Measurements from ENCODE around the gene ATOH8.

The ATOH8 gene

GRCh38 chr2:85718885-85719492 is 34.8 kb upstream of the ATOH8 start:
- no peak for DNase-seq

- DNase-seq: no peak
Observed at GRCh38 chr2:85719609-85720240, 34.1 kb upstream of the ATOH8 start.

GRCh38 chr2:85720533-85720932 is 33.3 kb upstream of the ATOH8 start:
- no peak for DNase-seq

- DNase-seq: no peak
Observed at GRCh38 chr2:85721641-85722040, 32.1 kb upstream of the ATOH8 start.

DNA sequence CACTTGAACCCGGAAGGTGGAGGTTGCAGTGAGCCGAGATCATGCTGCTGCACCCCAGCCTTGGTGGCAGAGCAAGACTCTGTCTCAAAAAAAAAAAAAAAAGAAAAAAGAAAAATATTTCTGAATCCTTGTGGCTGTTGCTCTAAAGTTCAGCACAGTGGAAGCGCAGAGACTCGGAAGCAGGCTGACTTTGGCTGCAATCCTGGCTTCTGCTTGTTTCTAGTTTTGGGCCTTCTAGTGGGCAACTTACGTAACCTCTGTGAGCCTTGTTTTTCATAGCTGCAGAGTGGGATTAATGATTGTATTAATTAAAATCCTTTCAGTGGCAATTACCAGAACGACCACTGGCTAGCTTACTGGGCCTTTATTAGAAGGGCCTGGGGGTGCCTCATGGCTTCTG is 31.3 kb upstream of the ATOH8 start:
- DNase-seq: no peak

GRCh38 chr2:85723707-85724360 is 30.0 kb upstream of the ATOH8 start:
- no peak for DNase-seq

- DNase-seq: no peak
Observed at GRCh38 chr2:85724731-85725181, 29.0 kb upstream of the ATOH8 start.

DNA sequence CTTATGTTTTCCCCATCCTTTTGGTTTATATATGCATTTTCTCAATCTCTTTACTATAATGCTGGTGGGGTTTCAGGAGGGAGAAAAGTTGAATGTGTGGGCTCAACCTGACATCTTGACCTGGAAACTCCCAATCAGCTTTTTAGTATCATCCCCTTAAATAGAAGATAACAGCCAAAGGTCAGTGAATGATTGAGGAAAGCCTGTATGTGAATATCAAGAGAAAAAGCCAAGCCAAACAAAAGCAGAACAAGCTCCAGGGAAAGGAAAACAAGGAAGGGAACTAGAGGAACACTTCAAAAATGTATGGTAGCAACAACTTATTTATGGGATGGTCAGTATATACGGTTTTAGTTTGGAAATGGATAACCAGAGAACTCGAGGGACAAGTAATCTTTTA is 28.3 kb upstream of the ATOH8 start:
- DNase-seq: no peak

DNA sequence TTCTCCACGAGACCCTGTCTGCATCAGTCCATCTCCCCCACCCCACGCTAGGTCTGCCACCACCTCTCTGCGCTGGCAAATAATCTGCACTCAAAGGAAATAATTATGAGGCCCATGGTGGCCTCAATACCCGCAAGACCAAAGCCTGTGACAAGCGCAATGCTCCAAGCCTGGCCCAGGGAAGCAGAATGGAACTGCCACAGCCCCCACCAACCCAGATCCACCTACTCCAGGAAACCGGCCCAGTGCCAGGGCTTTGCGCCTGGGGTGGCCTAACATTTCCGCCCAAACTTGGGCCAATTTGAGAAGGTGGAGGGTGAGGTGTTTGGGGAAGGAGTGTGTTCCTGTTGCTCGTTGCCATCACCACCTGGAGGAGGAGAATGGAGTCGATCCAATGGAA is 26.0 kb upstream of the ATOH8 start:
- DNase-seq: no peak

DNA sequence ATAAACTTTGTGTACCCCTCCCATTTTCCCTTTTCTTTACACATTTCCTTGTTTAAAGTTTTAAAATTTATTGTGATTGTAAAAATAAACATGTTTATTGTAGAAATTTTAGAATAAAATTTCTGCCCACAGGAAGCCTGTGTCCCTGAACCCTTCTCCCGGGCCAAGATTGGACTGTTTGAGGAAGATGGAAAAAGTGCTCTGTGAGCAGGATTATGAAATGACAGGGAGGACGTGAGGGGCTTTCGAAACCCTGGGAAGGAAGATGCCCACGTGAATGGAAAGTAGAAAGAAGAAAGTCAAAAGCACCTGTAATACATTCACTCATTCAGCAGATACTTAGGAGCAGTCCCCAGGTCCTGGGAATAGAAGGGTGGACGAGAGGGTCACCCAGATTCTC is 25.4 kb upstream of the ATOH8 start:
- DNase-seq: no peak

DNA sequence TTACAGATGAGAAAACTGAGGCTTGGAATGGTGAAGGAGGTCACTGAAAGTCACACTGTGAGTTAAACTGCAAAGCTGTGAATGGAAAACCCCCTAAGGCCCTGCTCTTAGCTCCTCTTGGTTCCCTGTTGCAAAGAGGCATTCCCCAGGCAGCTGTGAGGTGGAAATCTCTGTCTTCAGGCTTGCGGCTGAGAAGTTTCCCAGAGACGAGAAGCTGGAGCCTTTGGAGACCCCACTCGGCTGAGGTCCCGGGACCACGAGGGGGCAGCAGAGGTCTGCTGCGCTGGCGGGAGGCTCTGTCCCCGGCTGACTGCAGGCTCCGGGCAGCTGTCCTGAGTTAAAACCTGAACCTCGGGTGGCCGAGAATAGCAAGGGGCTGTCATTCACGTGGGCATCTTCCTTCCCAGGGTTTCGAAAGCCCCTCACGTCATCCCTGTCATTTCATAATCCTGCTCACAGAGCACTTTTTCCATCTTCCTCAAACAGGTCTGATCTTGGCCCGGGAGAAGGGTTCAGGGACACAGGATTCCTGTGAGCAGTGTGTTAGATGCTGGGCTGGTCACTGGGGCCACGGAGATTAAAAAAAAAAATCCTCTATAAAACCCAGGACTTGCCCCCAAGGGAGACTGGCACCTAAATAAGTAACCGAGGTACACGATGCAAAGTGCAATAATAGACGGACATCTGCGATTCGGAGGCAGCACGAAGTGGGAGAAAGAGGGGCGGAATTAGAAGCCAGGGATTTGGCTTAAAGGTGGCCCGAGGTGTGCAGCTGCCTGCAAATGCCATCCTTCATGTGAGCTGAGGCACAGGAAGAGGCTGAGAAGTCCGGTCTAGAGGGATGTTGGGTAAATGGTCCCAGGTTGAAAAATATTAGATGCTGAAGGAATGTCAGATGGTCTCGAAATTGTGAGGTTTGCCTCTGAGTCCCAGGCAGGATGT is 24.6 kb upstream of the ATOH8 start:
- peak; percentile 33 for DNase-seq

DNA sequence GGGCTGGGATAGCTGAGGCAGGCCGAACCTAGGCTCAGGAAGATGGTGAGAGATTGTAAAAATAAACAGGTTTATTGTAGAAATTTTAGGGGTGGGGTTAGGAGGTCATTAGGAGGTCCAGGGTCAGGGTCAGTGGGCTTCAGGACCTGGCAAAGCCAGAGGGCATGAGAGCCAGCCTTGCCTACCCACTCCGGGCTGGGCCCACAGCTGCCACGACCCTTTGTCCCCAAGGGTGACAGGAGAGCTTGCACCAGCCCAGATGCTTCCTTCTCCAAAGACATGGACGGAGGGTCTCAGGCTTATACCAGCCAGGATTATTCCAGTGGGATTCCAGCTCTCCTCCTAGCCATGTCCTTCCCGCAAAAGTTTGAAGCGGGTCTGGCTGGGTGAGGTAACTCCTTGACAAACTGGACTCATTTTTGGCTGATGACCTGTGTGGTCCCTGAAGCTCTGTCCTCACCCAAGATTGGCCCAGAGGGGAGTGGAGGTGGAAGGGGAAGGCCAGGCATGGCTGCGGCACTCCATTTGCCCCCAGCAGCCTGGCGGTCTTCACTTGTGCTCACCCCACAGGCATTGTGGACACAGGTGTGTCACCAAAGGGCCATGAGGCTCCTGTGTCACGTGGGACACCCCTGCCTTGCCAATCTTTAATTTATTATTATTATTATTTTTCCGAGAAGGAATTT is 23.8 kb upstream of the ATOH8 start:
- DNase-seq: no peak

DNA sequence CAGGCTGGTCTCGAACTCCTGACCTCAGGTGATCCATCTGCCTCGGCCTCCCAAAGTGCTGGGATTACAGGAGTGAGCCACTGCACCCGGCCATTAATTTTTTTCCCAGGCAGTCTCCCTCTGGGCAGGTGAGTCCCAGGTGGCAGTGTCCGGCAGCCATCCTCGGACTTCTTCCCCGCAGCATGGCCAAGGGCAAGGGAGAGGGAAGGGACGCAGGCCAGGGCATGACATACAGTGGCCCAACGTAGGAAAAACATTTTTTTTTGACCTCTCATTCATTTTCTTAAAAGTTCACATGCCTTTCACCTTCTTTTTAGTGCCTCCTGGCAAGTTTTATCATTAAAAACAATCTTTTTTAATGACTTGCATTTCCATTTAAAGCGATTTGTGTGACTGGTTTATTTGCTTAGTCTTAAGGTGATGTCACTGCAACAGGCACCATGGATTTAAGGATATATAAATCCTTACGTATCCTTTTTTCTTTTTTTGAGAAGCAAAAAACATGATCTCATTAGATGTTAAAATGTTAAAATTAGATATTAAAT is 23.0 kb upstream of the ATOH8 start:
- DNase-seq: no peak

- no peak for DNase-seq
Observed at GRCh38 chr2:85731606-85732005, 22.2 kb upstream of the ATOH8 start.

DNA sequence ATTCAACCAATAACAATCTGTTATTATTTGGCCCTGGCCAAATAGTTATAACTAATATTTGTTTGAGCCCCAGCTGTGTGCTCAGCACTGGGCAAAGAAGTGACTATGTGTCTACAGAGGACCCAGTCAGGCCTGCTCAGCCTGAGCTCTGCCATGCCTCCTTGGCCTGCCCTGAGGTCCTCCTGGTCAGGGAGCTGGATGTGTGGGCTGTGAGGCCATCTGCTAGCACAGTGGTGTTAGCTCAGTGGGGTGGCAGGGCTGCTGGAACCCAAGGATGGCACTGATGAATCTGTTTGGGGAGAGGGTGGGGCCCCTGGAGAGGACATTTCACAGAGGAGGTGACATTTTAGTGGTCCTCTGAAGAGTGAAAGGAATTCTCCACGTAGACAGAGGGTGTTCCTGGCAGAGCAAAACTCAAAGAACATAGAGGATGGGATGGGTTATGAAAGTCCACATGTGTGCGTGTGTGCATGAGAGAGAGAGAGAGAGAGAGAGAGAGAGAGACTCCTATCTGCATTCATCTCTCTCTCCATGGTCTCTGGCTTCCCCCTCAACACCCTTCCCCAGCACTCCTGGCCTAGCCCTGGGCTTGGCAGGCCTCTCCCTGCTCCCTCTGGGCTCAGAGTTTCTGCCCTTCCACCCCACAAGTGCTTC is 21.2 kb upstream of the ATOH8 start:
- DNase-seq: no peak

GRCh38 chr2:85733121-85733960 is 20.4 kb upstream of the ATOH8 start:
- no peak for DNase-seq

- no peak for DNase-seq
Observed at GRCh38 chr2:85734015-85734414, 19.8 kb upstream of the ATOH8 start.

DNA sequence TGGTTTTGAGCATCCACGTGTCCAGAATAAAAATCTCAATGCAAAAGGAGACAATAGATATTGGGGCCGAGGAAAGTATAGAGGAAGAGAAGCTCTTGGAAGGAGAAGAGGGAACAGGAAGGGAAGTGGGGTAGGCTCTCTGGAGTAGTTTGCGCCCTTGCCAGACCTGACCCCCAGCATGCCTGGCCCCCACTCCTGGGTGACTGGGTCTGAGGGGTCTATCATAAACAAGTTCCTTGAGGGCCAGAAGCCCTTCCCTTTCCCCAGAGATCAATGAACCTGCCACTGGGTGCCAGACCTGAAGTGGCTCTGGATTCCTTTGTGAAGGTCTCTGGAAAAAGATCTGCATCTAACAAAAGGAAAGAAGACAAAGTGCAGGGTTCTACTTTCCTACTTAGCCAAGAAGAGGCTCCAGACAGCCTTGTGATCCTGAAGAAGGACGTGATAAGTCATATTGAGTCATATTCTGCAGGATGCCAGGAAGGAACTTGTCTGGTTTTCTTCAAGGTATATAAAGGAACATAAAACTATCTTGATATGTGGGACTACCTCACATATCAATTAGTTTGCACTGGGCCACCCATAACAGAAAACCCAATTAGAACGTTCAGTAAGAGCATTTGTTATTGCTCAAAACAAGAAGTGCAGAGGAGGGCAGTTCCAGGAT is 18.7 kb upstream of the ATOH8 start:
- no peak for DNase-seq

DNA sequence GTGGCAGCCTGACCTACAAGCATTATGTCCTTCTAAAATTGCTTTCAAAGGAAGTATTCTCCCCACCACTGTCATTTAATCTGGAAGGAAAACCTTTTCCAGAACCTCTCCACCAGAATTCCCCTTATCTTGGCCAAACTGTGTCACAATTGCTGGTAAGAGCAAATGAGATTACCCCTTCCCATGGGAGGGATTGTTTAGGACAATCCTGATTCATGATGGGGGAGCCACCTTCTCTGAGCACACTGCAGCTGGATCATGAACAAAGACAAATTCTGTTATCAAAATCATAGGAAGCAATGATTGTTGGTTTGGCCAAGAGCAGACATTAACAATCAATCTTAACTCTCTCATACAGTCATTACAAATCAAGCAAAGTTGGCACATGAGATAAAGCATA is 18.1 kb upstream of the ATOH8 start:
- DNase-seq: no peak
